Epithelial cell of proximal tubule (primary cell): Measurements from ENCODE around the gene CLEC2A. TPM values are rescaled to one million over a fixed set of nuclear protein-coding genes. Genes with fewer than 3 reads are reported as not detected.

Experiments
- DNase-seq: peaks from one replicate; pipeline ENCODE4 v3.0.0-alpha.2; 2011; ENCODE audit warnings: low read depth
- H3K4me3 ChIP-seq: 2 replicates; pipeline ENCODE4 v1.5.1; 2011; ENCODE audit warnings: low read depth, mild to moderate bottlenecking, low read length
- total RNA-seq: library from RNA; depleted of rRNA; stranded (reverse); fragments of >200 nt; gene quantifications from 2 replicates; pipeline ENCODE4 v1.2.3, GENCODE V29; 2015
- TF ChIP-seq, protein P1 (sequence below): conservative IDR thresholded peaks from 2 replicates; pipeline ENCODE4 v1.5.1; 2012; ENCODE audit warnings: low read depth, mild to moderate bottlenecking, low read length

CLEC2A gene
- total RNA-seq, 1 donor from 2014 or later: not detected

DNA sequence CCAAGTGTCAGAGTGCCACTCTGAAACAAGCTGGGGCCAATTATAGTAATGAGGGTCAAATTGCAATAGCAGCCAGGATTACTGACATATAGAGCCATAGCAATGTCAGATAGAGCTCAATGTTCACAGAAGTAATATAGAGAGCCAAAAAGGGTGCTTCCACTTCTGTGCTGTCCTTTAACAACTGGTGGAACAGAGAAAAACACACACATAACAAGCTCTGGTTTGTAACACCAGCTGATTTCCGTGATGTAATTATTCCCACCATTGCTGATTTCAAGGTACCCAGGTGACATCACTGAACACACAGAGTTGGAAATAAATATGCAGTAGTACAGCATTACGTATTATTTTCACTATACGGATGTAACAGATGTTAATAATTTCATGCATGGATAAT, 60.0 kb downstream of the CLEC2A start:
- H3K4me3 ChIP-seq: no peak overlapping the region
- DNase-seq: no peak

DNA sequence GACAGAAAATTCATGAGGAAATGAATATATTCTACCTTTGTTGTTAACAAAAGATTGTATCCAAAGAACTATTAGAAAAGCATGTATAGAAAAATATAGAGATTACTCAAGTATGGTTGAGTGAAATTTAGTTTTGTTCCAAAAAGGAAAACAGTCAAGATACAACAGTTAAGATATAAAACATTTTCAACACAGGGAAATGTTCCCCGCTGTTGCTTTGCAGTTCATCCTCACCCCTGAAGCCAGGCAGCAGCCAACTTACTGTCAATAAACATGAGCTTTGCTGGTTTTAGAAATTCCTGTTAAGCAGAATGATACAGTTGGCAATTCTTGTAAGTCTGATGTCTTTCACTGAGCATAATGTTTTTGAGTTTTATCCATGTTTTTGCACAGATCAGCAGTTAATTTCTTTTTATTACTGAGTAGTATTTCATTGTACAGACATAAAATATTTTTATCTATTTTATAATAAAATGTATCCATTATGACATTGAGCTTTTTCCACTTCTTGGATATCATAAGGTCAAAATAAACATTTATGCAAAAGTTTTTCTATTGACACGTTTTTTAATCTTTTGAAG, 61.8 kb downstream of the CLEC2A start:
- TF ChIP-seq, protein P1, sequence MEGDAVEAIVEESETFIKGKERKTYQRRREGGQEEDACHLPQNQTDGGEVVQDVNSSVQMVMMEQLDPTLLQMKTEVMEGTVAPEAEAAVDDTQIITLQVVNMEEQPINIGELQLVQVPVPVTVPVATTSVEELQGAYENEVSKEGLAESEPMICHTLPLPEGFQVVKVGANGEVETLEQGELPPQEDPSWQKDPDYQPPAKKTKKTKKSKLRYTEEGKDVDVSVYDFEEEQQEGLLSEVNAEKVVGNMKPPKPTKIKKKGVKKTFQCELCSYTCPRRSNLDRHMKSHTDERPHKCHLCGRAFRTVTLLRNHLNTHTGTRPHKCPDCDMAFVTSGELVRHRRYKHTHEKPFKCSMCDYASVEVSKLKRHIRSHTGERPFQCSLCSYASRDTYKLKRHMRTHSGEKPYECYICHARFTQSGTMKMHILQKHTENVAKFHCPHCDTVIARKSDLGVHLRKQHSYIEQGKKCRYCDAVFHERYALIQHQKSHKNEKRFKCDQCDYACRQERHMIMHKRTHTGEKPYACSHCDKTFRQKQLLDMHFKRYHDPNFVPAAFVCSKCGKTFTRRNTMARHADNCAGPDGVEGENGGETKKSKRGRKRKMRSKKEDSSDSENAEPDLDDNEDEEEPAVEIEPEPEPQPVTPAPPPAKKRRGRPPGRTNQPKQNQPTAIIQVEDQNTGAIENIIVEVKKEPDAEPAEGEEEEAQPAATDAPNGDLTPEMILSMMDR: no peak
- DNase-seq: no peak
- no peak overlapping the region for H3K4me3 ChIP-seq

More for the DNA sequence above, 60.0 kb downstream of the CLEC2A start:
- TF ChIP-seq, protein P1: no peak

DNA sequence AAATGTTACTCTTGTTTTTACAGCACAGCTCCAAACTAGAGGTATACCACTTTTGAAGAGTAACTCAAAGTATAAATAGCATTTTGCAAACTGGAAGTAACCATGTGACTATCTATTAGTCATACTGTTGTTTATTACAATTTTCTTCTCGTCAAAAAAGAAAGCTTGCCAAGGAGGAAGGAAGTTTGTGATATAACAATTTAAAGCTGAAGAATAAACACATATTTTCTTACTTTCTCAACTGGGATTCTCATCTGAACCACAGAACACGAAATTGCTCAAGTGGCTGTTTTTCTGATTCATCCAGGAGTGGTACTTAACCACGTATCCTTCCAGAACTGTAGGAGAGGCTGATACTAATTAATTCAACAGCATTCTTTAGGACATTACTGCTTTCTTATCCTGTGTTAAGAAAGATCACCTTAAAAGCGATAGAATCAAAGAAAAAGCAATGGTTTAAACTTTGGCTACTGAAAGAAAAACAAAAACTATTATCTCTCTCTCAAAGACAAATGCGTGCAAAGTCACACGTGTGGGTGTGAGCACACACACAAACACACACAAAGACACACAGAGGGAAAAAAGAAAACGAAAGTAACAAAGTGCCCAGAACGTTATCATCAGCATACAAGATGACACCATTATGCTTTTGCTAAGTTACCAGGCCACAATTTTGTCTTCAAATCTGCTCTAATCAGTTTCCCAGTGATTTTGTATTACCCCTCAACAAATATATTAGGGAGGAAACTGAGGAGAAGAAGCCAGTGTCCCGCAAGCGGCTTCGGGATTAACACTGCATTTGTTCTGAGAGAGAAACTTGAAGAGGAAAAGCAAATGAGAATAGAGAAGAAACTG, 62.6 kb downstream of the CLEC2A start, which contains the start of gene CLEC2B:
CLEC2B (minus strand) TSS at position 48 of the 855 bp plus-strand sequence.
- TF ChIP-seq, protein P1: no peak
- peak within 1 kb of the TSS; percentile 45 for H3K4me3 ChIP-seq
- peak; percentile 39 for DNase-seq

DNA sequence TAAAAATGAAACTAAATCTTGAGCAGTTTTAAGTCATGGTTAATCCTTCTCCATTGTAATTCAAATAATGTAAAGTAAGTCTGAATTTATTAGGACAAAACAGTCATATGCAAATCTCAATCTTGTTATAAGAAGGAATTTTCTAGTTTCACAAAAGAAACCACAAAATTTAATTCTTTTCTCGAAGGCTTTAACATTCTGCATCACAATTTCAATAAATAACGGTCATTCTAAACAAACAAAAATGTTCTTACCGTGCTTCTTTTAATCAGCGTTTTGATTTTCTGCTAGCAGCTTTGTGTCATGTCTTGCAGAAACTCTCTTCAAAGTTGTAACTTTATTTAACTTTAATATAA, 63.2 kb downstream of the CLEC2A start:
- TF ChIP-seq, protein P1: no peak
- peak overlapping the region; percentile 45 for H3K4me3 ChIP-seq
- DNase-seq: no peak

DNA sequence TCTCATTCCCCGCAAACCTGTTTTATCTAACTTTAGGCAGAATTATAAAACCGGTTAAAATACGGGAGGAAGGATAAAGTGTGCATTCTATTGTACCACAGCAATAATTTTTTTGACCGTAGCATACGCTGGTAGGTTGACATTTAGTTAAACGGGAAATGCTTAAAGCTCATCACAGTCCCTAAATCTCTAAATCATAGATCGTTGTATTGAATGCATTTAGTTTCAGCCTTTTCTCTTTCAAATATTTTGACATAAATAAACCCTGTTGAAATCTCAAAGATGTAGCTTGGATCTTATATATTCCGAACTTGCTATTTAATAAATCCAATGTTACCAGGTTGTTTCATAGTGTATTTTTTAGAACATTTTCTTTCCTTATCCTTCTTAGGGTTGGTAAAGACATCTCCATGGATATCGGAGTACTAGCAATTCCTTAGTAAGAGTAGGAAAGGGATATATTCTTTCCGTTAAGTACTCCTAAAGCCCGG, 63.8 kb downstream of the CLEC2A start:
- TF ChIP-seq, protein P1: no peak
- no peak overlapping the region for H3K4me3 ChIP-seq
- no peak for DNase-seq

DNA sequence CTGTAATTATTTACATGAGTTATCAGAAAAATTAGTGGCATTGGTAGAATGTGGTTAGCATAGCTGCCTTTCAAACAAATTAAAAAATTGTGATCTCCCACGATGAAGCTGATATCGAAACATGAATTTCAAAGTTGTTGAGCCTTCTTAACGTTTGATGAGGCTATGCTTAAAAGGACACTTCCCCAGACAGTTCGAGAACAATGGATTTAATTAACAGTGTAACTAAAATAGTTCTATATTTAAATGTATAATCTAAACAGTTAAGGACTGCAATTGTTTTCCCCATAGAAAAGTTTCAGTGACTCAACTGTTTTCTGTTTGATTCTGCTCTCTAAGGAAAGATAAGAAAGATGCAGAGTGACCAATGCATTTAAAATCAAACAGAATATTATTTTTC, 64.6 kb downstream of the CLEC2A start:
- H3K4me3 ChIP-seq: no peak overlapping the region
- TF ChIP-seq, protein P1: no peak
- no peak for DNase-seq

DNA sequence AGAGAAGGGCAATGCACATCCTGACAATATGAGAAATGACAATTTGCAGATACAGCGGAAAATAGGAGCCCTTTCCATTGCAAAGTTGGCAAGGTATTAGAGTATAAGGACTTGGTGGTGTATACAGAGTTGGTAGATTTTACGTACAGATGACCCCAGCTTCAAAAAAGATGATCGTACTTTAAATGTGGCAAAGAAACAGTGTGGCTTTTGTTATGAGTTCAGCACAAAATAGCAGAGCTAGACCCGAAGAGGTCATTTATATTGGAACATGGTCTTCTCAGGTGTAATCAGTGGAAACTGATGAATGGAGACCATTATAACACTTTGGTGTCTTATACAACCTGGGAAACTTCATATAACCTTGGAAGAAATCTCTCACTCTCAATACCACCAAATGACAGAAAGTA, 65.3 kb downstream of the CLEC2A start:
- H3K4me3 ChIP-seq: no peak overlapping the region
- TF ChIP-seq, protein P1: no peak
- no peak for DNase-seq
